Type B pancreatic cell (in vitro differentiated cells): ENCODE results near the gene FSCN2. TPM values are rescaled to one million over a fixed set of nuclear protein-coding genes. Genes with fewer than 3 reads are reported as not detected.

Experiments used
- DNase-seq: peaks from one replicate; pipeline ENCODE4 v3.0.0; 2021; ENCODE audit warnings: mixed read lengths; ENCODE audit not compliant: unreplicated experiment; ENCODE audit errors: extremely low spot score
- H3K27ac Mint-ChIP-seq: 2 replicates; pipeline ENCODE4 v1.8.0; 2021; ENCODE audit warnings: mild to moderate bottlenecking, mixed read lengths
- H3K27me3 Mint-ChIP-seq: 2 replicates; pipeline ENCODE4 v1.8.0; 2021; ENCODE audit warnings: mixed read lengths
- H3K36me3 Mint-ChIP-seq: 2 replicates; pipeline ENCODE4 v1.8.0; 2021; ENCODE audit warnings: mixed read lengths
- H3K4me1 Mint-ChIP-seq: one replicate; pipeline ENCODE4 v1.8.0; 2021; ENCODE audit warnings: mixed read lengths; ENCODE audit not compliant: unreplicated experiment
- H3K4me3 Mint-ChIP-seq: 2 replicates; pipeline ENCODE4 v1.8.0; 2021; ENCODE audit warnings: mild to moderate bottlenecking, mixed read lengths
- H3K9me3 Mint-ChIP-seq: 2 replicates; pipeline ENCODE4 v1.8.0; 2021; ENCODE audit warnings: mixed read lengths
- total RNA-seq: library from RNA; stranded (reverse); gene quantifications from 2 replicates; pipeline ENCODE4 v1.2.1, GENCODE V29; 2021; ENCODE audit warnings: low replicate concordance
- TF ChIP-seq, protein P1 (sequence below): fragments of 200-600 bp; sonication (generic); conservative IDR thresholded peaks from 2 replicates; pipeline ENCODE4 v1.5.0; 2021; ENCODE audit warnings: antibody characterized with exemption, mild to moderate bottlenecking

Gene FSCN2
- total RNA-seq, 1 donor from 2014 or later: 3.8 TPM

GRCh38 chr17:81513753-81514488, 14.3 kb upstream of the FSCN2 start:
- H3K36me3 Mint-ChIP-seq: peaks cover 32% of the 10 kb centered on the region
- TF ChIP-seq, protein P1, sequence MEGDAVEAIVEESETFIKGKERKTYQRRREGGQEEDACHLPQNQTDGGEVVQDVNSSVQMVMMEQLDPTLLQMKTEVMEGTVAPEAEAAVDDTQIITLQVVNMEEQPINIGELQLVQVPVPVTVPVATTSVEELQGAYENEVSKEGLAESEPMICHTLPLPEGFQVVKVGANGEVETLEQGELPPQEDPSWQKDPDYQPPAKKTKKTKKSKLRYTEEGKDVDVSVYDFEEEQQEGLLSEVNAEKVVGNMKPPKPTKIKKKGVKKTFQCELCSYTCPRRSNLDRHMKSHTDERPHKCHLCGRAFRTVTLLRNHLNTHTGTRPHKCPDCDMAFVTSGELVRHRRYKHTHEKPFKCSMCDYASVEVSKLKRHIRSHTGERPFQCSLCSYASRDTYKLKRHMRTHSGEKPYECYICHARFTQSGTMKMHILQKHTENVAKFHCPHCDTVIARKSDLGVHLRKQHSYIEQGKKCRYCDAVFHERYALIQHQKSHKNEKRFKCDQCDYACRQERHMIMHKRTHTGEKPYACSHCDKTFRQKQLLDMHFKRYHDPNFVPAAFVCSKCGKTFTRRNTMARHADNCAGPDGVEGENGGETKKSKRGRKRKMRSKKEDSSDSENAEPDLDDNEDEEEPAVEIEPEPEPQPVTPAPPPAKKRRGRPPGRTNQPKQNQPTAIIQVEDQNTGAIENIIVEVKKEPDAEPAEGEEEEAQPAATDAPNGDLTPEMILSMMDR: no peak
- H3K4me3 Mint-ChIP-seq: peak overlapping the region; percentile 88
- DNase-seq: no peak
- H3K27ac Mint-ChIP-seq: peak overlapping the region; percentile 99
- peaks cover 30% of the 10 kb centered on the region for H3K27me3 Mint-ChIP-seq
- H3K4me1 Mint-ChIP-seq: peaks cover 23% of the 10 kb centered on the region
- H3K9me3 Mint-ChIP-seq: no peaks in the 10 kb centered on the region

DNA sequence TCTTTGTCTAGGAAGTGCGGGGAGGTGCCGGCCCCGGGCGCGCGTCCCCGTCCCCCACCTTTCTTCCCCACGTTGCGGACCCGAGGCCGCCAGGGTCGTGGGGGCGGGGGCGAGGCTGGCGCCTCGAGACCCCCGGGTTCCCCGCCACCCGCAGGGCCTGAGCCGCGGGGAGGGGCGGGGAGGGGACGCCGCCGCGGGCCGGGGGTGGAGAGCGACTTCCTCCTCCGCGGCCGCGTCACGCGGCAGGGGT, 13.8 kb upstream of the FSCN2 start:
- H3K36me3 Mint-ChIP-seq: peaks cover 27% of the 10 kb centered on the region
- TF ChIP-seq, protein P1: no peak
- H3K27me3 Mint-ChIP-seq: peaks cover 25% of the 10 kb centered on the region
- no peaks in the 10 kb centered on the region for H3K9me3 Mint-ChIP-seq
- no peak for DNase-seq
- H3K27ac Mint-ChIP-seq: peak overlapping the region; percentile 88
- H3K4me3 Mint-ChIP-seq: peak overlapping the region; percentile 79
- H3K4me1 Mint-ChIP-seq: peaks cover 18% of the 10 kb centered on the region

- Mint-ChIP-seq H3K27me3 (peaks cover 21% of the 10 kb centered on the region), H3K4me1 (peaks cover 13% of the 10 kb centered on the region), H3K27ac (peak overlapping the region; percentile 95), H3K9me3 (no peaks in the 10 kb centered on the region), H3K4me3 (peak overlapping the region; percentile 90), H3K36me3 (peaks cover 22% of the 10 kb centered on the region)
- DNase-seq: no peak
- TF ChIP-seq, protein P1: no peak
Measured at GRCh38 chr17:81514739-81515529, 13.2 kb upstream of the FSCN2 start.

DNA sequence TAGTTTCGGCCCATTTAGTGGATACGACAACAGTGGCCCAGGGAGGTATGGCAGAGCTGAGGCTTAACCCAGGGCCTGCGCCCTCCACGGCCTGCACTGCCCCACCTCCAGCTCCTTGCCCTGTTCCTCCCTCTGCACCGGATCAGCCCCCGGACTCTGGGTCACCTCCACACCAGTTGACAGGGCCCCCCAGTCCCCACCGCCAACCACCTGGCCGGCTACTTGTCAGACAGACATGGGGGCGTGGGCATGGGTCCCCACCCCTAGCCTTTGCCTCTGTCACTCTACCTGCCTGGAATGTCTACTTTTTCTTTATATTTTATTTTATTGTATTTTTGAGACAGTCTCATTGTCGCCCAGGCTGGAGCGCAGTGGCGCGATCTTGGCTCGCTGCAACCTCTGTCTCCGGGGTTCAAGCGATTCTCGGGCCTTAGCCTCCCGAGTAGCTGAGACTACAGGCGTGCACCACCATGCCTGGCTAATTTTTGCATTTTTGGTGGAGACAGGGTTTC, 12.6 kb upstream of the FSCN2 start:
- H3K36me3 Mint-ChIP-seq: peaks cover 15% of the 10 kb centered on the region
- peaks cover 19% of the 10 kb centered on the region for H3K27me3 Mint-ChIP-seq
- TF ChIP-seq, protein P1: no peak
- peak overlapping the region; percentile 95 for H3K27ac Mint-ChIP-seq
- no peaks in the 10 kb centered on the region for H3K9me3 Mint-ChIP-seq
- no peak for DNase-seq
- peak overlapping the region; percentile 90 for H3K4me3 Mint-ChIP-seq
- peaks cover 12% of the 10 kb centered on the region for H3K4me1 Mint-ChIP-seq

DNA sequence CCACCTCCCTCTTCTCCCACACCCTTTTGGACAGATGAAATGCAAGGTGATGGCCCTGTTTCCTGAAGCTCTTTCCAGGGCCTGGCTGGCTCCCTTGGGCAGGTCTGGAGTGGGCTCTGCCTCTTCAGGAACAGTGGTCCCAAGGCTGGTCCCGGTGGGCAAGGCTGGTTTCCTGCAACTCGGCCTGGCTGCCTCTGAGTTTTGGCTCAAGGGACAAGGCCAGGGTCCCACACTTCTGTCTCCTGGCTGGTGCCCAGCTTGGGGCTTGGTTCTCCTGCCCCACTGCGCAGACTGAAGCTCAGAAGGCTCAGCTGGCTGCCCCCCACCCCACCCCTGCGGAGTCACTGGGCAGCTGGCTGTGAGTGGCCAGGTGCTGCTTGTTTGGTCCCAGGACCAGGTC, 11.7 kb upstream of the FSCN2 start:
- H3K36me3 Mint-ChIP-seq: peaks cover 7% of the 10 kb centered on the region
- TF ChIP-seq, protein P1: no peak
- H3K27me3 Mint-ChIP-seq: peaks cover 14% of the 10 kb centered on the region
- H3K27ac Mint-ChIP-seq: peak overlapping the region; percentile 95
- H3K4me1 Mint-ChIP-seq: peaks cover 15% of the 10 kb centered on the region
- peak overlapping the region; percentile 90 for H3K4me3 Mint-ChIP-seq
- no peaks in the 10 kb centered on the region for H3K9me3 Mint-ChIP-seq
- DNase-seq: no peak
